Endodermal cell (in vitro differentiated cells): Measurements from ENCODE around the gene ZG16B. TPM values are rescaled to one million over a fixed set of nuclear protein-coding genes. Genes with fewer than 3 reads are reported as not detected.

Experiments used
- DNase-seq: peaks from one replicate; pipeline ENCODE4 v3.0.0-alpha.2; 2017
- H3K27ac ChIP-seq: 2 replicates; pipeline ENCODE4 v1.5.1; 2013; ENCODE audit warnings: mild to moderate bottlenecking, low read depth, low read length, moderate library complexity
- H3K27me3 ChIP-seq: 2 replicates; pipeline ENCODE4 v1.6.1; 2013; ENCODE audit warnings: mild to moderate bottlenecking, low read length, moderate library complexity; ENCODE audit not compliant: insufficient read depth, control insufficient read depth, poor library complexity, severe bottlenecking
- H3K36me3 ChIP-seq: 2 replicates; pipeline ENCODE4 v1.7.0; 2013; ENCODE audit warnings: mild to moderate bottlenecking, low read length, moderate library complexity; ENCODE audit not compliant: control insufficient read depth, insufficient read depth
- H3K4me1 ChIP-seq: one replicate; pipeline ENCODE4 v1.7.0; 2013; ENCODE audit warnings: low read length; ENCODE audit not compliant: control insufficient read depth, insufficient read depth
- H3K4me3 ChIP-seq: 2 replicates; pipeline ENCODE4 v1.5.1; 2013; ENCODE audit warnings: mild to moderate bottlenecking, low read length, moderate library complexity
- H3K9ac ChIP-seq: 2 replicates; pipeline ENCODE4 v1.6.1; 2013; ENCODE audit warnings: mild to moderate bottlenecking, low read length, moderate library complexity; ENCODE audit not compliant: poor library complexity, severe bottlenecking; ENCODE audit errors: extremely low read depth
- H3K9me3 ChIP-seq: 2 replicates; pipeline ENCODE4 v1.6.1; 2013; ENCODE audit warnings: mild to moderate bottlenecking, low read length, moderate library complexity; ENCODE audit not compliant: control insufficient read depth
- H3K27ac Mint-ChIP-seq: 2 replicates; pipeline ENCODE4 v1.8.0; 2020; ENCODE audit warnings: mixed read lengths
- H3K27me3 Mint-ChIP-seq: 2 replicates; pipeline ENCODE4 v1.8.0; 2021; ENCODE audit warnings: mild to moderate bottlenecking, mixed read lengths; ENCODE audit not compliant: insufficient read depth
- H3K36me3 Mint-ChIP-seq: 2 replicates; pipeline ENCODE4 v1.8.0; 2020; ENCODE audit warnings: low read depth, mixed read lengths
- H3K4me1 Mint-ChIP-seq: 2 replicates; pipeline ENCODE4 v1.8.0; 2020; ENCODE audit warnings: mixed read lengths
- H3K4me3 Mint-ChIP-seq: 2 replicates; pipeline ENCODE4 v1.8.0; 2020; ENCODE audit warnings: mild to moderate bottlenecking, moderate library complexity, mixed read lengths
- H3K9me3 Mint-ChIP-seq: 2 replicates; pipeline ENCODE4 v1.8.0; 2020; ENCODE audit warnings: mild to moderate bottlenecking, mixed read lengths
- WGBS, 2 experiments: methylation state at CpG; one replicate each; pipeline versions ENCODE4 v1.1.5 to v1.1.7; 2013; ENCODE audit warnings: missing lambda C conversion rate in 2 of 2, mixed read lengths in 1 of 2; ENCODE audit not compliant: insufficient coverage in 1 of 2, insufficient read length in 1 of 2; 5-methylcytosine and 5-hydroxymethylcytosine counted together
- total RNA-seq, 2 donors: library from RNA; stranded (reverse); fragmentation: NEBNext Ultra II Directional in 1 of 2; extraction: Animal tissue kit (Norgen Biotek cat#: 25700) in 1 of 2; gene quantifications; 2 replicates in 1 of 2; 3 replicates in 1 of 2; pipeline ENCODE4 v1.2.1, GENCODE V29; 2021
- TF ChIP-seq, protein P1 (sequence below): fragments of 200-600 bp; sonication (generic); conservative IDR thresholded peaks from 2 replicates; pipeline ENCODE4 v1.5.0; 2021; ENCODE audit warnings: antibody characterized with exemption, mild to moderate bottlenecking

Gene ZG16B
- total RNA-seq, 2 donors from 2014 or later: not detected

DNA sequence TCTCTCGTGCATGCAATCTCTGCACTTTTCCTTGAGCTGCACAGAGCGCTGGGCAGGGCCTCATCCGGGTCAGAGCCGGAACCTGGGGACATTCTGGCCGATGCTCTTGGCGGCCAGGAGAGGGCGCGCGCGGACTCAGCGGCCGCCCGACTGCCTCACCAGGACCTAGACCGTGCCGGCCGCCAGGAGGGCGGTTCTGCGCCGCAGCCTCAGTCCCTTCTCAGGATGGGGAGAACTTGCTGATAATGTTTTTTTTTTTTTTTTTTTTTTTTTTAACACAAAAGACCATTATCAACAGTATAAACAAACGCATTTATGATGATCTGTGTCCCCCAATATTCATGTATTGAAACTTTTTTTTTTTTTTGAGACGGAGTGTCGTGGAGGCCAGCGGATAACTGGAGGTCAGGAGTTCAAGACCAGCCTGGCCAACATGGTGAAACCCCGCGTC, 44.8 kb downstream of the ZG16B start:
- peaks cover 1% of the 10 kb centered on the region for H3K9me3 ChIP-seq
- Mint-ChIP-seq H3K27ac (no peak overlapping the region), H3K4me3 (no peak overlapping the region), H3K36me3 (no peaks in the 10 kb centered on the region), H3K27me3 (peaks cover 40% of the 10 kb centered on the region), H3K4me1 (no peaks in the 10 kb centered on the region), H3K9me3 (peaks cover 5% of the 10 kb centered on the region)
- H3K27me3 ChIP-seq: peaks cover 9% of the 10 kb centered on the region
- DNase-seq: peak; percentile 90
- H3K36me3 ChIP-seq: no peaks in the 10 kb centered on the region
- H3K27ac ChIP-seq: no peak overlapping the region
- no peaks in the 10 kb centered on the region for H3K4me1 ChIP-seq
- H3K9ac ChIP-seq: no peak overlapping the region
- H3K4me3 ChIP-seq: no peak overlapping the region
- TF ChIP-seq, protein P1, sequence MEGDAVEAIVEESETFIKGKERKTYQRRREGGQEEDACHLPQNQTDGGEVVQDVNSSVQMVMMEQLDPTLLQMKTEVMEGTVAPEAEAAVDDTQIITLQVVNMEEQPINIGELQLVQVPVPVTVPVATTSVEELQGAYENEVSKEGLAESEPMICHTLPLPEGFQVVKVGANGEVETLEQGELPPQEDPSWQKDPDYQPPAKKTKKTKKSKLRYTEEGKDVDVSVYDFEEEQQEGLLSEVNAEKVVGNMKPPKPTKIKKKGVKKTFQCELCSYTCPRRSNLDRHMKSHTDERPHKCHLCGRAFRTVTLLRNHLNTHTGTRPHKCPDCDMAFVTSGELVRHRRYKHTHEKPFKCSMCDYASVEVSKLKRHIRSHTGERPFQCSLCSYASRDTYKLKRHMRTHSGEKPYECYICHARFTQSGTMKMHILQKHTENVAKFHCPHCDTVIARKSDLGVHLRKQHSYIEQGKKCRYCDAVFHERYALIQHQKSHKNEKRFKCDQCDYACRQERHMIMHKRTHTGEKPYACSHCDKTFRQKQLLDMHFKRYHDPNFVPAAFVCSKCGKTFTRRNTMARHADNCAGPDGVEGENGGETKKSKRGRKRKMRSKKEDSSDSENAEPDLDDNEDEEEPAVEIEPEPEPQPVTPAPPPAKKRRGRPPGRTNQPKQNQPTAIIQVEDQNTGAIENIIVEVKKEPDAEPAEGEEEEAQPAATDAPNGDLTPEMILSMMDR: peak; percentile 98
- 10 to 24% methylated on average over 15 to 25 of the region's 25 CpGs for whole genome bisulfite sequencing, 2 experiments

DNA sequence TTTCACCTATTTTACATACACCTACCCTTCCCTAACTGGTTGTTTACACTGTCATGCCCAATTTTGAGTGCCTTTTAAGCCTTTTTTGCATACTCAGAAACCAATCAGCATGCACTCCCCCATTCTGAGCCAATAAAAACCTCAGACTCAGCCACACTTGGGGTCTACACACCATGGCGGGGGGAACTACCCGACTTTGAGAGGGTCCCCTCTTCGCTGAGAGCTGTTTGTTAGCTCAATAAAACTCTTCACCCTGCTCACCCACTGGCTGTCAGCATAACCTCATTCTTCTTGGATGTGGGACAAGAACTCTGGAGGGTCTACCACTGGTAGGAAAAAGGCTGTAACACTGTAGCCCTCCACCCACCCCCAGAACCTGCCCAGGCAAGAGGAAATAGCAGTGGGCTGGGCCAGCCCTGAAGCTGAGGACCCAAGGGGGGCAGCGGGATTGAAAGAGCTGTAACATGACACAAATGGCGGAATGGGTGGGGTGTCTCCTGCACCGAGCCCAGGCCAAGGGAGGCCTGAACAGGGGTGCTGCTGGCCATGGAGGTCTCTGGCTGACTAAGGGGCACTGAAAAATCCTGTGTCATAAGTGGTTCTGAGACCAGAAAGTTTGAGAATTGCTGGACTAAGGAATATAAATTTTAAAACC, 49.9 kb downstream of the ZG16B start:
- no peaks in the 10 kb centered on the region for H3K36me3 Mint-ChIP-seq
- peaks cover 6% of the 10 kb centered on the region for H3K4me1 Mint-ChIP-seq
- Histone ChIP-seq H3K9ac (no peak overlapping the region), H3K36me3 (no peaks in the 10 kb centered on the region), H3K4me3 (no peak overlapping the region), H3K27me3 (no peaks in the 10 kb centered on the region), H3K27ac (no peak overlapping the region), H3K4me1 (no peaks in the 10 kb centered on the region), H3K9me3 (peaks cover 7% of the 10 kb centered on the region)
- 78 to 86% methylated on average over 3 to 6 of the region's 6 CpGs for WGBS, 2 experiments
- H3K27me3 Mint-ChIP-seq: peaks cover 22% of the 10 kb centered on the region
- H3K4me3 Mint-ChIP-seq: no peak overlapping the region
- no peak for DNase-seq
- TF ChIP-seq, protein P1: no peak
- H3K9me3 Mint-ChIP-seq: peaks cover 10% of the 10 kb centered on the region
- no peak overlapping the region for H3K27ac Mint-ChIP-seq

Other genes starting within 250 kb of the ZG16B start
- 10 to 100 TPM; 29.8 to 32.6 TPM for gene KCTD5, start 147.8 kb upstream of the ZG16B start, total RNA-seq
- 1 to 10 TPM; 3.7 to 4.2 TPM for gene PRSS27, start 110.1 kb upstream of the ZG16B start, total RNA-seq
- 100 to 1,000 TPM; 843 to 876 TPM for gene SRRM2, start 77.7 kb upstream of the ZG16B start, total RNA-seq
- gene ELOB, start 53.0 kb upstream of the ZG16B start, total RNA-seq: 100 to 1,000 TPM; 264 to 272 TPM
- gene PRSS33, start 42.7 kb upstream of the ZG16B start, total RNA-seq: under 1 TPM in 1 of 2 donors, not detected in 1; 0.35 TPM
- not detected for gene PRSS41, start 31.8 kb upstream of the ZG16B start, total RNA-seq
- gene PRSS21, start 13.1 kb upstream of the ZG16B start, total RNA-seq: not detected
- 1 to 10 TPM; 5.0 to 6.2 TPM for gene PRSS22, start 27.9 kb downstream of the ZG16B start, total RNA-seq
- gene FLYWCH2, start 52.9 kb downstream of the ZG16B start, total RNA-seq: 10 to 100 TPM; 30.9 to 35.5 TPM
- 10 to 100 TPM; 20.5 to 33.6 TPM for gene FLYWCH1, start 81.6 kb downstream of the ZG16B start, total RNA-seq
- gene KREMEN2, start 134.0 kb downstream of the ZG16B start, total RNA-seq: 1 to 10 TPM; 5.0 to 8.4 TPM
- 10 to 100 TPM; 30.5 to 32.0 TPM for gene PAQR4, start 139.0 kb downstream of the ZG16B start, total RNA-seq
- 100 to 1,000 TPM in 1 of 2 donors, 10 to 100 TPM in 1; 88.5 to 101 TPM for gene PKMYT1, start 150.1 kb downstream of the ZG16B start, total RNA-seq
- under 1 TPM in 1 of 2 donors, not detected in 1; 0.18 TPM for gene CLDN9, start 182.6 kb downstream of the ZG16B start, total RNA-seq
- 100 to 1,000 TPM; 404 to 572 TPM for gene CLDN6, start 187.9 kb downstream of the ZG16B start, total RNA-seq
- gene TNFRSF12A, start 190.1 kb downstream of the ZG16B start, total RNA-seq: 10 to 100 TPM; 37.8 to 43.5 TPM
- 10 to 100 TPM; 49.8 to 59.1 TPM for gene HCFC1R1, start 193.6 kb downstream of the ZG16B start, total RNA-seq
- 10 to 100 TPM; 45.8 to 52.4 TPM for gene THOC6, start 193.7 kb downstream of the ZG16B start, total RNA-seq
- gene BICDL2, start 206.6 kb downstream of the ZG16B start, total RNA-seq: 1 to 10 TPM; 4.7 to 8.2 TPM
- gene MMP25, start 216.3 kb downstream of the ZG16B start, total RNA-seq: 1 to 10 TPM; 4.5 to 6.1 TPM
- 1 to 10 TPM; 2.0 to 4.0 TPM for gene IL32, start 235.3 kb downstream of the ZG16B start, total RNA-seq